Islet of Langerhans (tissue), 1 donor: ENCODE results near the gene TACC3.
"Not testable (repeated sequence)": the region's sequence is repeated elsewhere in the genome, so short reads cannot be mapped to it uniquely, and the experiment has no call there.

Experiments
- FAIRE-seq: peaks from one replicate; lab custom pipeline; 2011; peaks lifted over from hg19 to GRCh38; lab: Jason Lieb, UNC

Gene TACC3

DNA sequence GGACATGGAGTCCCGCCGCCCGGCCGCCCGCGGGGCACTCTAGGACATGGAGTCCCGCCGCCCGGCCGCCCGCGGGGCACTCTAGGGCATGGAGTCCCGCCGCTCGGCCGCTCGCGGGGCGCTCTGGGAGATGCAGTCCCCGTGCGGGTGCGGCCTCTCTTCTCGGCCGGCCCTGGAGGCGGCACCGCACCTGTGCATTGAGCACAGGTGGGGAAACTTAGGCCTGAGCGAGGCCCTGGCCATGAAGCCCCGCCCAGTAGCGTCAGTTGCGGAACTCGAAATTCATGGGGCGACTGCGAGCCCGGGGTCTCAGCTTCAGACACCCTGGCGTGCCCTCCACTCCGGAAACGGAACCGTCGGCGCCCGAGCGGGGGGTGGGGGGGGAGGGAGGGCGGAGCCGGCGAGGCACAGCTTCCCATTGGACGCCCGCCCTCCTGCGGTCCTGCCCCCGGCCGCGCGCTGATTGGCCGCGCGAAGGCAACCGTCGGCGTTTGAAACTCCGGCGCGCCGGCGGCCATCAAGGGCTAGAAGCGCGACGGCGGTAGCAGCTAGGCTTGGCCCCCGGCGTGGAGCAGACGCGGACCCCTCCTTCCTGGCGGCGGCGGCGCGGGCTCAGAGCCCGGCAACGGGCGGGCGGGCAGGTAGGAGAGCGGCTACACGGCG, at the start of gene TACC3, which contains the start of gene TMEM129:
Gene TACC3 (plus strand): TSS at position 519 of the 663 bp plus-strand sequence. CDS start 1,901 bp downstream, outside the sequence.
Gene TMEM129 (minus strand): TSS at position 321 of the 663 bp plus-strand sequence. CDS start 486 bp downstream, outside the sequence.
- FAIRE-seq = no peak

- FAIRE-seq = no peak
Measured at GRCh38 chr4:1673671-1674070, 47.6 kb upstream of the TACC3 start.

- FAIRE-seq = no peak
Measured at GRCh38 chr4:1674682-1675081, 46.6 kb upstream of the TACC3 start.

GRCh38 chr4:1675136-1675801, 46.1 kb upstream of the TACC3 start:
- no peak for FAIRE-seq

GRCh38 chr4:1675802-1676137, 45.6 kb upstream of the TACC3 start:
- no peak for FAIRE-seq

DNA sequence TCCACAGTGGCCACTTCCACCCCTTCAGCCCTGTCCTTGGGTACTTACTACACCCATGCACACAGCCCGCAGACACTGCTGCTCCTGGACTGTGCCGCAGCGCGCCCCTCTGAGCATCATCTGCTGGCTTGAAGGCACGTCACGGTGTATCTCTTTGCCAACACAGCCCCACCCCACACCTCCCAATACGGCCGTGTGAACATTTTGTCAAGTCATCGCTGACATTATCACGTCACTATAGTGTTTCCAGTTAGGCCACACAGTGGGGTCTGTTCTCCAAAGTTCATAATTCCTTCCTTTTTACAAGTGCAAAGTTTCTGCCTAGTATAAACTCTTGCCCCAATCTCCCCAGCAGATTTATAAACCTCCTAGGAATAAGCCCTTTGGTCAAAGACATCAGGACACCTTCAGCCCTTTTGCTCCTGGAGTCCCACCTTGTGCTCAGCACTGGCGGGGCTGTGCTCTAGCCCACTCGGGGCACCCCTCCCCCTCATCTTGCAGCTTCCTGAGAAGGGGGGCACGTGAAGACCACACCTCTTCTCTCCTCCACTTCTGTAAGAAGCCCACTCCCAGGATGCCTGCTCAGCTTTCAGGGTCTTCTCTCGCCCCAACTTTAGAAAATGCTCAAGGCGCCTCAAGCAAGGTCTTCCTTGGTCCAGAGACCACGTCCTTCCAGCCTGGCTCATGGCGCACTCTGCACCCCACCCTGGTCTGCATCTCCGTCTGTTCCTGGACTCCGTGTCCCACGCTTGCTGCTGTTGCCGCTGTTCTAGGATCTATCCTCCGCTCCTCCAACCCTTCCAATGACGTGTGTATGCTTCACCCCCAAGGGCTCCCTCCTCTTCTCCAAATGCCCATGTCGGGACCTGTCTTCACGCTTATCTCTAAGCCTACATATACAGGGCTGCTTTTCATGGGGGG, 44.5 kb upstream of the TACC3 start:
- no peak for FAIRE-seq

GRCh38 chr4:1678244-1678643, 43.1 kb upstream of the TACC3 start:
- FAIRE-seq = no peak

- no peak for FAIRE-seq
Measured at GRCh38 chr4:1682860-1683259, 38.5 kb upstream of the TACC3 start.

GRCh38 chr4:1683261-1683735, 38.0 kb upstream of the TACC3 start:
- no peak for FAIRE-seq

GRCh38 chr4:1683736-1684505, 37.4 kb upstream of the TACC3 start, which contains the start of gene FAM53A:
FAM53A (minus strand) TSS chr4:1684313; CDS start chr4:1668741, 15,572 bp downstream.
- FAIRE-seq = no peak

- FAIRE-seq = no peak
Measured at GRCh38 chr4:1684506-1685234, 36.7 kb upstream of the TACC3 start.

DNA sequence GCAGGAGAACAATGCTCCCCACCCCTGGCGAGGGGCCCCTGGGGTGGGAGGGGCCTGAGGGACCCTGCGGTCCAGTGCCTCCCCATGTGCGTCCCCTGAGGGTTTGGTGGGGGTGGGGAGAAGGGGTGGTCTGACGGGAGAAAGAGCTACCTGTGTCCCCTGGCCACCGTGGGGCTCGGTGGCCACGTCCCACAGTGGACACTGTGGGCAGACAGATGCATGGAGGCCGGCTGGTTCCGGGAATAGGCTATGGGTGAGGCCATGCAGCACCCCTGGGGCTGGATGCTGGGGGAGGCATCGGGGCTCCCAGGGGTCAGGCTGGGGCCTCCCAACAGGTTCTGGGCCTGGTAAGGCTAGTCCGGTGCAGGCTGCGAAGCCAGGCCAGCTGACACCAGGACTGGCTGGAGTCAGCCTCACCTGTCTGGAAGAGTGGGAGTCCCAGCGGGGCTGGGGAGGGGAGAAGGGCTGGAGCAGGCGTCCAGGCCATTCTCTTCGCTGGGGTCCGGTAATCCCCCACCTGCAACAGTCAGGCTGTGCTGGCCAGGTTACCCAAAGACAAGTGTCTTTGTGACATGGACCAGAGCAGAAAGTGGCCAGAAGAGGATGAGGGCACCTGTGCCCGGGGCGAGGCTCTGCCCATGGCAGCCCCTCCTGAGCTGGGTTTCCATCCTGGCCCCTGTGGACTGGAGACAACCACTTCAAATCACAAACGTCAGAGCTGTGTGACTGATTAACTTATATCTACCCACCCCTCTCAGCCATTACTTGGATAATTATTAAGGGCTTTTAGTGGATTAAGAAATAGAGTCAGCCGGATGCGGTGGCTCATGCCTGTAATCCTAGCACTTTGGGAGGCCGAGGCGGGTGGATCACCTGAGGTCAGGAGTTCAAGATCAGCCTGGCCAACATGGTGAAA, 35.8 kb upstream of the TACC3 start:
- no peak for FAIRE-seq

DNA sequence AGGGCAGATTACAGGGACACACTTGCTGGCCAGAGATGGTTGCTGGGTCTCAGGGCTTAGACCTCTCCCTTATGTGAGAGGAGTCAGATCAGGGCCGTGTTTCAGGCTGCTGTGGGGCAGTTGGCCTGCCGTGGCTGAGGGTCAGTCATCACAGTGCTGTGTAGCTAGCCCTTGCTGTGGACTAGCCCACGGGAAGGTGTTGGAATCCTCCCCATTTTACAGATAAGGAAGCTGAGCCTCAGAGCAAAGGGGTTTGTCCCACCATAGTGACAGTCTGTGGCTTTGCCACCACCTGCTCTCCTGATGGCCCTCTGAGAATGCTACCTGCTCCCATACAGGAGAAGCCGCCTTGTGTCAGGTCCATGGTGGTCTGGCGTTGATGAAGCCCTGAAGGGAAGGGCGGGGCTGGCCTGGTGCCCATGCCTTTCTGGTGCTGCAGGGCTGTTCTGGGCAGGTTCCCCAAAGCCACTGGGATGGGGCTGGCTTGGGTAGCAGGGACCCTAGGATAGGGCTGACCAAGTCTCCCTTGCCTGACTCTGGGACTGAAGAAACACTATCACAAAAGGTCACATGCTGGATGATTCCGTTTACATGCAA, 34.8 kb upstream of the TACC3 start:
- FAIRE-seq = no peak

- no peak for FAIRE-seq
Measured at GRCh38 chr4:1690698-1691097, 30.6 kb upstream of the TACC3 start.

GRCh38 chr4:1691737-1692373, 29.5 kb upstream of the TACC3 start:
- FAIRE-seq = no peak

GRCh38 chr4:1693131-1693896, 28.0 kb upstream of the TACC3 start:
- FAIRE-seq = no peak

- FAIRE-seq = no peak
Measured at GRCh38 chr4:1695913-1696312, 25.4 kb upstream of the TACC3 start.

- FAIRE-seq = not testable (repeated sequence)
Measured at GRCh38 chr4:1701671-1702070, 19.6 kb upstream of the TACC3 start.
